Measurements from ENCODE around the gene IL16. TPM values are rescaled to one million over a fixed set of nuclear protein-coding genes. Genes with fewer than 3 reads are reported as not detected.

Gene IL16
- total RNA-seq, 1 experiment from 2014 or later = 0.81 TPM

- Histone ChIP-seq H3K36me3 (ENCODE audit: control insufficient read depth in 1 of 2, insufficient read depth in 2 of 2, low read length in 2 of 2) (no peaks in the 10 kb centered on the region), H2AFZ (ENCODE audit: low read depth, low read length, poor library complexity, severe bottlenecking) (no peak overlapping the region), H3K9me3 (ENCODE audit: control insufficient read depth in 1 of 2, insufficient read depth in 1 of 2, low read depth in 1 of 2, low read length in 2 of 2) (no peaks in the 10 kb centered on the region), H3K79me2 (ENCODE audit: insufficient read depth, low read length) (no peaks in the 10 kb centered on the region), H3K9me2 (ENCODE audit: insufficient read depth) (no peaks in the 10 kb centered on the region), H3K4me2 (ENCODE audit: low read length) (no peak overlapping the region), H3K27ac (ENCODE audit: low read depth, low read length) (no peak overlapping the region), H4K20me1 (ENCODE audit: insufficient read depth) (no peaks in the 10 kb centered on the region), H3K4me1 (ENCODE audit: control insufficient read depth in 1 of 2, insufficient read depth in 2 of 2, low read length in 2 of 2) (no peaks in the 10 kb centered on the region), H3K9ac (ENCODE audit: low read length) (no peak overlapping the region), H3K27me3 (ENCODE audit: insufficient read depth, low read length) (peaks cover 10% of the 10 kb centered on the region; the same call in 1 of the 2 replicates), H3K4me3 (replicated peaks in 1 of 2; ENCODE audit: low read depth in 1 of 2, low read length in 2 of 2) (no peak overlapping the region)
- TF ChIP-seq MAX (IDR thresholded peaks at IDR 0.05) (no peak), EGR1 (IDR thresholded peaks at IDR 0.05; ENCODE audit: low read depth) (no peak), REST (IDR thresholded peaks at IDR 0.05; ENCODE audit: low read depth) (no peak), TCF7L2 (IDR thresholded peaks at IDR 0.05; ENCODE audit: borderline replicate concordance, extremely low read depth, insufficient read depth, insufficient read length) (no peak), CEBPB (IDR thresholded peaks at IDR 0.05; ENCODE audit: low read depth) (no peak), SIN3A (IDR thresholded peaks at IDR 0.05; ENCODE audit: low read depth) (no peak), FOSL1 (IDR thresholded peaks at IDR 0.05; ENCODE audit: low read depth) (no peak), SRF (IDR thresholded peaks at IDR 0.05; ENCODE audit: low read depth) (no peak), ZBTB33 (IDR thresholded peaks at IDR 0.05; ENCODE audit: extremely low read depth, insufficient replicate concordance, low read length) (no peak), SP1 (IDR thresholded peaks at IDR 0.05; ENCODE audit: low read depth) (no peak), POLR2A (IDR thresholded peaks at IDR 0.05; ENCODE audit: borderline replicate concordance, extremely low read depth, insufficient read depth, insufficient read length) (no peak)
- POLR2A ChIA-PET = no interaction called here
- intact Hi-C loops (cut with micrococcal nuclease) = no loop called here
- CTCF ChIA-PET = no interaction called here
- DNase-seq (ENCODE audit: low read depth, low spot score) = no peak
- RAD21 ChIA-PET (ENCODE audit: low non-redundant PET in 1 of 2, low total read pairs in 2 of 2, uncharacterized antibody in 2 of 2, unreplicated experiment in 2 of 2) = no interaction called here
- no TSS peak for BruUV-seq (replicated peaks)
- no peak for ATAC-seq
Measured at GRCh38 chr15:81221449-81221848, 24.8 kb downstream of the IL16 start.

Measured in HCT116 (cell line).